ENCODE measurements around the gene STARD8.

- TF ChIP-seq CTCF (IDR thresholded peaks at IDR 0.05) (no peak), POLR2A (IDR thresholded peaks at IDR 0.05) (no peak), EP300 (IDR thresholded peaks at IDR 0.05; ENCODE audit: low read depth) (no peak), POLR2AphosphoS5 (IDR thresholded peaks at IDR 0.05) (no peak)
These were observed 87.8 kb downstream of the STARD8 start for GRCh38 chrX:68735266-68735665.
